Transverse colon (tissue), 4 donors: ENCODE data around the gene RAB3C. TPM values are rescaled to one million over a fixed set of nuclear protein-coding genes. Genes with fewer than 3 reads are reported as not detected.
"Not testable (repeated sequence)": the region's sequence is repeated elsewhere in the genome, so short reads cannot be mapped to it uniquely, and the experiment has no call there.

Experiments used
- DNase-seq: peaks from one replicate; pipeline ENCODE4 v3.0.0-alpha.2; 2019
- H3K27ac ChIP-seq, 4 donors: fragments of 200-600 bp; sonication (generic); 2 replicates each; pipeline ENCODE4 v1.5.1; 2016 to 2018; ENCODE audit warnings: inconsistent platforms in 4 of 4
- H3K27me3 ChIP-seq: fragments of 200-600 bp; sonication (generic); 2 replicates; pipeline ENCODE4 v1.5.1; 2017; ENCODE audit warnings: inconsistent platforms
- H3K36me3 ChIP-seq, 4 donors: fragments of 200-600 bp; sonication (generic); 2 replicates each; pipeline ENCODE4 v1.5.1; 2017 to 2019; ENCODE audit warnings: inconsistent platforms in 4 of 4
- H3K4me1 ChIP-seq, 4 donors: fragments of 200-600 bp; sonication (generic); 2 replicates each; pipeline ENCODE4 v1.5.1; 2017 to 2020; ENCODE audit warnings: inconsistent platforms in 4 of 4
- H3K4me3 ChIP-seq, 4 donors: fragments of 200-600 bp; sonication (generic); 1 replicate in 1 of 4; 2 replicates in 3 of 4; pipeline versions ENCODE4 v1.5.1 to v1.6.1; 2017 to 2019; ENCODE audit warnings: inconsistent platforms in 4 of 4
- H3K9me3 ChIP-seq, 2 donors: fragments of 200-600 bp; sonication (generic); 2 replicates each; pipeline ENCODE4 v1.5.1; 2017 to 2019; ENCODE audit warnings: inconsistent platforms in 2 of 2
- EP300 ChIP-seq: sonication (generic); formaldehyde crosslinking; IDR thresholded peaks from one replicate; pipeline ENCODE4 v1.6.1; 2017; ENCODE audit warnings: antibody characterized with exemption, low read depth
- POLR2A ChIP-seq: fragments of 450-650 bp; IDR thresholded peaks from one replicate; pipeline ENCODE4 v1.6.1; 2016; ENCODE audit warnings: antibody characterized with exemption, mild to moderate bottlenecking, moderate library complexity
- POLR2AphosphoS5 ChIP-seq, 3 donors: sonication (generic); formaldehyde crosslinking; IDR thresholded peaks; one replicate each; pipeline ENCODE4 v1.6.1; 2016; ENCODE audit warnings: antibody characterized with exemption in 3 of 3
- WGBS, 2 donors: methylation state at CpG; one replicate each; pipeline ENCODE4 v1.1.5; 2018; ENCODE audit warnings: low coverage in 1 of 2; 5-methylcytosine and 5-hydroxymethylcytosine counted together
- in situ Hi-C, 4 donors: fragments of 200-750 bp; cut with MboI; loops; one replicate each; pipeline versions ENCODE4 v1.15.0 to v1.15.1; 2017; ENCODE audit warnings: low sequenced_read_pairs in 3 of 4, low pct_ligation_motif_present in 1 of 4, low pct_unique_long_range_greater_than_20kb in 1 of 4
- intact Hi-C: fragments of 100-400 bp; cut with DNase I; formaldehyde crosslinking; loops from one replicate; pipeline ENCODE4 v1.15.1; 2023; ENCODE audit warnings: low total_unique reads
- total RNA-seq, 4 donors: library from RNA; depleted of rRNA; stranded (reverse); fragments of >200 nt; gene quantifications; one replicate each; pipeline ENCODE4 v1.1.0, GENCODE V29; 2016
- TF ChIP-seq, protein P1 (sequence below), 5 experiments: fragments of 200-600 bp in 3 of 5; fragments of 450-650 bp in 2 of 5; sonication (generic) in 3 of 5; IDR thresholded peaks; 1 replicate in 2 of 5; 2 replicates in 3 of 5; pipeline ENCODE4 v1.5.1; 2016 to 2017; ENCODE audit warnings: antibody characterized with exemption in 5 of 5, inconsistent platforms in 3 of 5, mild to moderate bottlenecking in 2 of 5, moderate library complexity in 1 of 5

RAB3C gene
- total RNA-seq, 4 donors from 2014 or later = 0.20 to 0.75 (median 0.51) TPM

DNA sequence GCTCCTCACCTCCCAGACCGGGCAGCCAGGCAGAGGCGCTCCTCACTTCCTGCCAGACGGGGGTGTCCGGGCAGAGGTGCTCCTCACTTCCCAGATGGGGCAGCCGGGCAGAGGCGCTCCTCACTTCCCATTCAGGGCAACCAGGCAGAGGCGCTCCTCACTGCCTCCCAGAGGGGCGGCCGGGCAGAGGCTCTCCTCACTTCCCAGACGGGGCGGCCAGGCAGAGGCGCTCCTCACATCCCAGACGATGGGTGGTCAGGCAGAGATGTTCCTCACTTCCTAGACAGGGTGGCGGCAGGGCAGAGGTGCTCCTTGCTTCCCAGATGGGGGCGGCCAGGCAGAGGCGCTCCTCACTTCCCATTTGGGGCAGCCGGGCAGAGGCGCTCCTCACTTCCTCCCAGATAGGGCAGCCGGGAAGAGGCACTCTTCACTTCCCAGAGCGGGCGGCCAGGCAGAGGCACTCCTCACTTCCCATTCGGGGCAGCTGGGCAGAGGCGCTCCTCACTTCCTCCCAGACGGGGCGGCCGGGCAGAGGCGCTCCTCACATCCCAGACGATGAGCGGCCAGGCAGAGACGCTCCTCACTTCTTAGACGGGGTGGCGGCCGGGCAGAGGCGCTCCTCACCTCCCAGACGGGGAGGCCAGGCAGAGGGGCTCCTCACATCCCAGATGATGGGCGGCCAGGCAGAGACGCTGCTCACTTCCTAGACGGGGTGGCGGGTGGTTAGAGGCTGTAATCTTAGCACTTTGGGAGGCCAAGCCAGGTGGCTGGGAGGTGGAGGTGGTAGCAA lies 18.6 kb upstream of the RAB3C start:
- H3K9me3 ChIP-seq, in situ Hi-C loops, H3K4me1 ChIP-seq, H3K27ac ChIP-seq, DNase-seq, H3K27me3 ChIP-seq, H3K4me3 ChIP-seq, intact Hi-C loops, H3K36me3 ChIP-seq: not testable (repeated sequence)
- 92% methylated on average over 38 of the region's 39 CpGs; no CpG with 5 or more reads in 1 of the 2 donors for WGBS, 2 donors

DNA sequence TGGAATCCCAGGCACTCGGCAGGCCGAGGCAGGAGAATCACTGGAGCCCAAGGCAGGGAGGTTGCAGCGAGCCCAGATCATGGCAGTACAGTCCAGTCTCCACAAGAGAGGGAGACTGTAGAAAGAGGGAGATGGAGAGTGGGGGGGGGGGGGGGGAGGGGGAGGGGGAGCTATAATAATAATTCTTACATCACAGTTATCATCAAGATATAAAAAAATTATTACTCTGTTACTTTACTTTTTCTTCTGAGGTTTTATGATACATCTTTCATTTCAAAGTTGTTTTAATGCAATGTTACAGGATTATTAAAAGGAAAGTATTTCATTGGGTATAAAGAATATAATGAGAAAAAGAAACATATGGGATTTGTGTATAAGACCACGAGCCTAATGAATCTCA lies 17.8 kb upstream of the RAB3C start:
- H3K4me3 ChIP-seq = no peak overlapping the region
- no peaks in the 10 kb centered on the region for H3K27me3 ChIP-seq
- H3K9me3 ChIP-seq = no peaks in the 10 kb centered on the region
- no peaks in the 10 kb centered on the region for H3K4me1 ChIP-seq
- intact Hi-C loops = no loop called here
- no peak for TF ChIP-seq POLR2A
- no peaks in the 10 kb centered on the region for H3K36me3 ChIP-seq
- WGBS, 2 donors = 76 to 93% methylated on average over 2 to 4 of the region's 4 CpGs
- in situ Hi-C loops = no loop called here
- DNase-seq = no peak
- no peak overlapping the region for H3K27ac ChIP-seq

DNA sequence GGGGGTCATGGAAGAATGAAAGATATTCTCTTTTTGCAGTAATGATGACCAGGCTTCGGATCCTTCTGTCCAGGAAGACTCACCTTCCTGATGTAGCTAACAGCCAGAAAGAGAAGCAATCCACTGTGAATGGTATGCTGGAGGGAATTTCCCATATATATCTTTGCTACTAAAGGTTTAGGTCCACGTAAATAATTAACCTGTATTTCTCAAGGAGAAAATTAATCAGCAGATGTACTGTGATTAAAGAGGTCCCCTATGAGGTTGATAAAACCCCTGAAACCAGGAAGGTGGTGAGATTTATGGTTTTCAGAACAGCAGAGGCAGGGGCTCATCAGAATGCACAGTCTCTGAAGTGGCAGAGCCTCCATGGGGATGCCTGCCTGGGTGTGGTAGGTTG lies 11.4 kb upstream of the RAB3C start:
- no peak for DNase-seq

DNA sequence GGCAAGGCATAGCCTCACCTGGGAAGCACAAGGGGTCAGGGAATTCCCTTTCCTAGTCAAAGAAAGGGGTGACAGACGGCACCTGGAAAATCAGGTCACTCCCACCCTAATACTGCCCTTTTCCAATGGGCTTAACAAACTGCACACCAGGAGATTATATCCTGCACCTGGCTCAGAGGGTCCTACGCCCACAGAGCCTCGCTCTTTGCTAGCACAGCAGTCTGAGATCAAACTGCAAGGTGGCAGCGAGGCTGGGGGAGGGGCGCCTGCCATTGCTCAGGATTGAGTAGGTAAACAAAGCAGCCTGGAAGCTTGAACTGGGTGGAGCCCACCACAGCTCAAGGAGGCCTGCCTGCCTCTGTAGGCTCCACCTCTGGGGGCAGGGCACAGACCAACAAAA lies 9.9 kb upstream of the RAB3C start:
- DNase-seq, H3K4me3 ChIP-seq, H3K27me3 ChIP-seq, H3K27ac ChIP-seq, intact Hi-C loops, H3K9me3 ChIP-seq, H3K4me1 ChIP-seq, H3K36me3 ChIP-seq, in situ Hi-C loops: not testable (repeated sequence)
- WGBS, 2 donors = 74% methylated on average over 5 of the region's 5 CpGs; no CpG with 5 or more reads in 1 of the 2 donors

More for the DNA sequence above, 11.4 kb upstream of the RAB3C start:
- H3K9me3 ChIP-seq = no peaks in the 10 kb centered on the region
- TF ChIP-seq POLR2AphosphoS5 (IDR thresholded peaks at IDR 0.05) (no peak), EP300 (no peak), POLR2A (no peak)
- TF ChIP-seq, protein P1, sequence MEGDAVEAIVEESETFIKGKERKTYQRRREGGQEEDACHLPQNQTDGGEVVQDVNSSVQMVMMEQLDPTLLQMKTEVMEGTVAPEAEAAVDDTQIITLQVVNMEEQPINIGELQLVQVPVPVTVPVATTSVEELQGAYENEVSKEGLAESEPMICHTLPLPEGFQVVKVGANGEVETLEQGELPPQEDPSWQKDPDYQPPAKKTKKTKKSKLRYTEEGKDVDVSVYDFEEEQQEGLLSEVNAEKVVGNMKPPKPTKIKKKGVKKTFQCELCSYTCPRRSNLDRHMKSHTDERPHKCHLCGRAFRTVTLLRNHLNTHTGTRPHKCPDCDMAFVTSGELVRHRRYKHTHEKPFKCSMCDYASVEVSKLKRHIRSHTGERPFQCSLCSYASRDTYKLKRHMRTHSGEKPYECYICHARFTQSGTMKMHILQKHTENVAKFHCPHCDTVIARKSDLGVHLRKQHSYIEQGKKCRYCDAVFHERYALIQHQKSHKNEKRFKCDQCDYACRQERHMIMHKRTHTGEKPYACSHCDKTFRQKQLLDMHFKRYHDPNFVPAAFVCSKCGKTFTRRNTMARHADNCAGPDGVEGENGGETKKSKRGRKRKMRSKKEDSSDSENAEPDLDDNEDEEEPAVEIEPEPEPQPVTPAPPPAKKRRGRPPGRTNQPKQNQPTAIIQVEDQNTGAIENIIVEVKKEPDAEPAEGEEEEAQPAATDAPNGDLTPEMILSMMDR (IDR thresholded peaks at IDR 0.05) = no peak
- no peak overlapping the region for H3K27ac ChIP-seq
- H3K27me3 ChIP-seq = no peaks in the 10 kb centered on the region
- in situ Hi-C loops (no loop called here), intact Hi-C loops (no loop called here)
- H3K36me3 ChIP-seq = no peaks in the 10 kb centered on the region
- WGBS, 2 donors = 39 to 79% methylated on average over 2 of the region's 2 CpGs
- H3K4me1 ChIP-seq = no peaks in the 10 kb centered on the region
- H3K4me3 ChIP-seq = no peak overlapping the region

DNA sequence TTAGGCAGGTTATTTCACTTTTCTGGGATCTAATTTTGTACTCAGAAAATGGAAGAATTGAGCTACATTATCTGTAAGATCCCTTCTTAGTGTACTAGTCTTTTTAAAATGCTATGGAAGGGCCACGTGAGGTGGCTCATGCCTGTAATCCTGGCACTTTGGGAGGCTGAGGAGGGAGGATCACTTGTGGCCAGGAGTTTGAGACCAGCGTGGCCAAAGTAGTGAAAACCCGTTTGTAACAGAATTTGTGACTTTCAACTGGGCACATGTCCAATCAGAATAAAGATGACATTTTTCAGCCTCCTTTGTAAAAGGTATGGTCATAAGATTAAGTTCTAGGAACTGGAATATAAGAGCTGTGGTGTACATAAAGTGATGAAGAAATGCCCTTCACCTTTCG lies 3.1 kb upstream of the RAB3C start:
- no peaks in the 10 kb centered on the region for H3K36me3 ChIP-seq
- intact Hi-C loops = no loop called here
- H3K4me3 ChIP-seq = no peak overlapping the region
- WGBS, 2 donors = 64 to 72% methylated on average over 4 of the region's 4 CpGs
- no peaks in the 10 kb centered on the region for H3K9me3 ChIP-seq
- in situ Hi-C loops = no loop called here
- peaks cover 45% of the 10 kb centered on the region for H3K27me3 ChIP-seq
- DNase-seq = no peak
- no peak for TF ChIP-seq POLR2A
- TF ChIP-seq, protein P1 (IDR thresholded peaks at IDR 0.05) = no peak
- no peak for TF ChIP-seq POLR2AphosphoS5 (IDR thresholded peaks at IDR 0.05)
- no peak overlapping the region for H3K27ac ChIP-seq
- H3K4me1 ChIP-seq = peaks cover 0 to 17% (median 11%) of the 10 kb centered on the region in 4 donors
